HG03565 (cell line): ENCODE data around the gene TTC23L.
"Not testable (repeated sequence)": the region's sequence is repeated elsewhere in the genome, so short reads cannot be mapped to it uniquely, and the experiment has no call there.

ENCODE experiments used
- ATAC-seq: cut with Tn5 transposase; IDR thresholded peaks from one replicate; pipeline ENCODE4 v1.9.1; 2021; ENCODE audit warnings: mild to moderate bottlenecking, moderate library complexity; ENCODE audit not compliant: unreplicated experiment

TTC23L gene, protein sequence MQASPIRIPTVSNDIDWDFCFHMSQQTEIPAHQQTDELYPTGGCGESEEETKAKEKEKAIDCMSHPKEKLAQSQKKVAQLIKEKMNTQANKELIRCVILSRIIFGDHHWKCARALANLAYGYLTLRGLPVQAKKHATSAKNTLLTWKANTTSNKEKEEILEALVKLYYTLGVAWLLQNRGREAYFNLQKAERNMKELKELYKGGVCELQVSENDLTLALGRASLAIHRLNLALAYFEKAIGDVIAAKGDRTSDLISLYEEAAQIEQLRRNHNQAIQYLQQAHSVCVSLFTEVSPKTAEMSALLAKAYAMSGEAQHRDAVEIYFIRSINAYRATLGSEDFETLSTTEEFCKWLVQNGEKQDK

DNA sequence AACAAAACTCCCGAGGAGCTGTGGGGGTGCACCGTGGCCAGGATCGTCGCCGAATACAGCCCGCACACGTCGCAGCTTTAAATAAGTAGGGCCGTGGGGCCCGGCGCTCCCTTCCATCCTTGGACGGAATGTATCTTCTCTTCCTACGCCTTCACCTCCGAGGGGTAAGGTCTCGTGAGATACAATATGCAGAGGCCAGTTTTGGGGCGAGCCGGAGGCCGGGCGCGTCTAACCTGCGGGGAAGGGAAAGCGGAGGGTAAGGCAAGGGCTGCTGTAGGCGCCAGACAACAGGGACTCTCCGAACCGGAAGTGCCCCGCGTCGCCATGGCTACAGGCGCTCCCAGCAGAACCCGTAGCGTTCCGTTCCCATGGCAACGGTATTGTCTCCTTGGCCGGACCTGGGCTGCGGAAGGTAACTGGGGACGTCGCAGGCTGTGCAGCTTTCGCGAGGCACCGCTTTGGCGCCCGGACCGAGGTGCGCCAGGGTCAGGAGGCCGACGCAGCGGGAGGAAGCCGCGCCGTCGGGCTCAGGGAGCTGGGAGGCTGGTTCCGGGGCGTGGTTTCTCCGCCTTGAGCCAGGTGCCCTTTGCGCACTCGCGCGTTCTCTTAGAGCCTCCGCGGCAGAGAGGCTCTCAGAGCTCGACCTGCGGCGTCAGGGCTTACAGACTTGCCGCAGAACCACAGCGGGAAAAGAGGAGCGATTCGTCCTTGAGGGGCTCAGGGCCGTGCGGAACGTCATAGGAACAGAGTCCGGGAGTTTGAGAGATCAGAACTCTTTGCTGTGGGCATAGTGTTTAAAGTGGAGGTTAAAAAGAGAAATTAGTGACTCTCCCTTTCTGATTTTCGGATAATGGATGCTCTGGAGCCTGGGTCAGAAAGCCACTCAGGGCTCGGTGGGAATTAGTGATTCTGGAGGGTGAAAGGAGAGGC, at the start of gene TTC23L:
TSS of gene TTC23L (plus strand) at position 380 of the 930 bp plus-strand sequence. CDS start 1,508 bp downstream, outside the sequence.
- peak; percentile 98 for ATAC-seq

DNA sequence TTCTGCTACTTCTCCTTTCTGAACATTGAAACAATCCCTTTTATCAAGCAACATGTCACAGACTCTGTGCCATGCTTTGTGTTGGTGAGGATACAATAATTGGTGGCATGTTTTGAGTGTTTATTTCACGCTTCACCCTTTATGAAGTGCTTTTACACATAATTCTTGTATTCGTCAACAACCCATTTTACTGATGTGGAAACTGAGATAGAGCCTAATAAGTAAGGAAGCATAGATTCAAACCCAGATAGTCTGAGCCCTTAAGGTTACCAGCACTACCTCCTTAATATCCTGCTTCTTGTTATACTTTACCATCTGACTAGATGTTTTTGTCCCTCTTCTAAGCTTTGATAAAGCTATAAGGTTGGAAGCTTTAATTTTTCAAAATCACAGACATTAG, 49.3 kb upstream of the TTC23L start:
- ATAC-seq = no peak

DNA sequence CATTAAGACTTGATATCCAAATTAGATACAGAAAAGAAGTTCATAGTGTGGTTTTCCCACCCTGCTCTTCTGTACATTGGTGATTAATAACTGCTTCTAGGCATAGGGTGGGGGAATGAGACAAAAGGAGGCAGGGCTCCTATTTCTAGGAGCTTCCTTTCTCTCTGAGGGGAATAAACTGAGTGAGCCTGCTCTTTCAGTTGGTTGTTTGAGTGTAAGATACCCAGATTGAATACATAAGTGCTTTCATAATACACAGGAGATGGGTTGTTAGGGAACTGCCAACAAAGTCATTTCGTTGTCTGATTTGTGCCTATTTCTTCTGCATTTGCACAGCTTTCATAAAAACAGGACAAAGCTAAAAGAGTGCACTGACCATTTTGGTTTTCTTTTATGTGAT, 48.9 kb upstream of the TTC23L start:
- no peak for ATAC-seq

DNA sequence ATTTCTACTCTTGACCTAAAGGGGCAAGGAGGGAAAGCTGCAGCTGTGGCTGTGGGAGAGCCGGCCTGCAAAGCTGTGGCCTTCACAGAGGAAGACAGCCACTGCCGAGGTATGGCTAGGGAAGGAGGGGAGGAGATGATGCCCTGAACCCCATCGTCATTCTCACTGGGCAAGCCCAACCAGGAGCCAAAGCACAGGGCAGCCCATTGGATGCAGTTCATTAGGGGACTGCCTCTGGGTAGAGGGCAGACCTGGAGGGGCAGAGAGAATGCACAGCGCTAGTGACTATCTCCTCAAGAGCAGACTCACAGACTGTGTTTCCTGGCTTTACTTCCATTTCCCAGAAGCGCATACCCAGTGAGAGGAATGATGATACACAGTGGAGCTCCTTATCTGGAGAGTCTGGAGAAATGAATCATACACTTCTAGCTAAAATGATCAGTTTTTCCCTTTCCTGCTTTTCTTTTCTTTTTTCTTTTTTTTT, 47.2 kb upstream of the TTC23L start:
- no peak for ATAC-seq

DNA sequence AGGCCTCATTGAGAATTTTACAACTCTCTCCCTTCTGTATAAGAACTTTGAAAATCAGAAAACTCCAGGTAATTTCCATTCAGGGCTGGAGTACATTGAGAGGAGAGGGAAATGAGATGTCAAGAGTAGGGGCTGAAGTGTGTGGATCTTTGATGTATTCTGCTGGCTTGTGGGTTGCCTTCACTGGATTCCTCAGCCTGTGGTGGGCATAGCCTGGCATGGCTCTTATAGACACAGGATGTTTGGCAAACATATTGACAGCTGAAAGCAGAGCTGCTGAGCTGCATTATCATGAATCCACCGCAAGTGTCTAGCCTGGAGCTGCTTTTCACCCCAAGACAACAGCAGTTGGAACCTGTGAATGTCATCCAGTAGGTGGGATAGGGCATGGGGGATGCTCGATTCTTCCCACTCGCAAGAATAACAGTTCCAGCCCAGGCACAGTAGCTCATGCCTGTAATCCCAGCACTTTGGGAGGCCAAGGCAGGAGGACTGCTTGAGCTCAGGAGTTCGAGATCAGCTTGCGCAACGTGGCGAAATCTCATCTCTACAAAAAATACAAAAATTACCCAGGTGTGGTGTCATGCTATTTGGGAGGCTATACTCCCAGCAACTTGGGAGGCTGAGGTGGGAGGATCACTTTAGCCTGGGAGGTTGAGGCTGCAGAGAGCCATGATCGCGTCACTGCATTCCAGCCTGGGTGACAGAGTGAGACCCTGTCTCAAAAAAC, 36.0 kb upstream of the TTC23L start:
- ATAC-seq = no peak

DNA sequence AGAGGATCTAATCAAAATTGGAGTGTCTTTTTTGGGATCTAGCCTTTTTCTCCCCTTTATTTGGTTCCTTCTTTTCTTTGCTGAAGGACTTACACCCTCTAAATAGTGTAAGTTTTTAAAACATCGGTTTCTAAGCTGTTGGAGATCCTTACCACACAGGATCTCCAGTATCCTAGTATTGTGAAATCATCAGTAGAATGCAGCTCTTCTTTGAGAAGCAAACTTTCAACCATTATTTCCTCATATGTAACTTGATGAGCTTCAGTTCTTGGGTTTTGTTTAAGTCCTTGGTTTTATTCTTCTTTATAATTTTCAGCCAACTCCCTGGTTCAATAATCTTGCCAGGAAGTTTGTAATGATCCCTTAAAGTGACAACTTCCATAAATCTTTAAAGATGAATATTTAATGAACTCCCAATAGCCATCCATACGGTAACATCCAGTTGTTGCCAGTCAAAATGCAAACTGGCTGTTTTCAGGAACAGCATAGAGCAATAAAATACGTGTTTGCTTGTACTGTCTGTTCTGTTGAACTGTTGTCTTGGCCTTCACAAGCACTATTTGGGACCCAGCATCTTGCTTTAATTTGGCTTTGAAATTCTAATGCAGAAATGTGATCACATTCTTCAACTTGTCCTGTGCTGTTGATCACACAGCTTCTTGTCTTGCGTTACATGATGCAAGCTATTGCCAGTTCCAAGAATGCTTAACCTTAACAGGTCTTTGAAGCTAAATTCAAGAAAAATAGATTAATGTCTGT, 34.8 kb upstream of the TTC23L start:
- ATAC-seq = no peak

DNA sequence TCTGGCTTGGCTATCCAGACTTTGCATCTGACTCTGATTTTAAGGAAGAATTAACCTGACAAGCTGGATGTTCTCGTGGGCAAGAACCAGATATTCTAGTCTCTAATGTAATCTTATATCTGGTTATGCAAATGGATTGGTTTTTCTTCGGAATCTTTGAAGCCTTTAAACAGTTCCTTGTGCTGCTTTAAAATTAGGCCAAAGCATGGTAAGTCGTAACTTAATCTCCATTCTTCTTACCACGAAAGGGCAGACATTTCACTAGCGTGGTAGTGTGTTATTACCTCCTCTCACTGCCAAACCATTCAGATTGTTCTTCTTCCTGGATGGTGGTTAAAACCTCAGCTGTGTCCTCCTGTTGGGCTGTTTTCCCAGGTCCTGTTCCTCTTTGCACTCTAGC, 34.1 kb upstream of the TTC23L start:
- no peak for ATAC-seq

DNA sequence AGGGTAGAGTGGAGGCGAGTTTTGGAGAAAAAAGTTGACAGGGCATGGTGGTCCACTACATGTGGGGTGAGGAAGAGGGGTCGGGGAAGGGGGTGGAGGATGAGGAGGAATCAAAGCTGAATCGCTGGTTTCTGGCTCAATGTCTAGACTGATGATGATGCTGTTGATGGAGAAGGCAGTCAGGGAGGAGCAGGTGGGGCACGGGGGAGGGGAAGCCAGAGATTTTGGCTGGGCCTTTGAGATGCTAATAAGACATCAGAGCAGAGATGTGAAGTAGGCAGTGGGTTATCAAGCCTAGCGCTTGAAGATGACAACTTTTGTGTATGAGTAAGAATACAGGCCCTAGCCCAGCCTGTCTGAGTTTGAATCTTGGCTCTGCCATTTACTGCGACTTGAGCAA, 32.4 kb upstream of the TTC23L start:
- no peak for ATAC-seq

DNA sequence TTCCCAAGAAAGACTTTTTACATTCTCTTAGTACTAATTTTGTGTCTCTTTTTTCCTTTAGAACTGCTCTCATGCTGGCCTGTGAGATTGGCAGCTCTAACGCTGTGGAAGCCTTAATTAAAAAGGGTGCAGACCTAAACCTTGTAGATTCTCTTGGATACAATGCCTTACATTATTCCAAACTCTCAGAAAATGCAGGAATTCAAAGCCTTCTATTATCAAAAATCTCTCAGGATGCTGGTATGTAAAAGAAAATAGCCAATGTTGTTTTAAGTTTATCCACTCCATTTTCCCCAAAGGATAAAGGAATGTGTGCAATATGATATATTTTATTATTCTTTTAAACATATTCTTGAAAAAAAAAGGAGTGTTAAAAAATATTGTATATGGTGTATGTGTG, 27.3 kb upstream of the TTC23L start:
- ATAC-seq = no peak

DNA sequence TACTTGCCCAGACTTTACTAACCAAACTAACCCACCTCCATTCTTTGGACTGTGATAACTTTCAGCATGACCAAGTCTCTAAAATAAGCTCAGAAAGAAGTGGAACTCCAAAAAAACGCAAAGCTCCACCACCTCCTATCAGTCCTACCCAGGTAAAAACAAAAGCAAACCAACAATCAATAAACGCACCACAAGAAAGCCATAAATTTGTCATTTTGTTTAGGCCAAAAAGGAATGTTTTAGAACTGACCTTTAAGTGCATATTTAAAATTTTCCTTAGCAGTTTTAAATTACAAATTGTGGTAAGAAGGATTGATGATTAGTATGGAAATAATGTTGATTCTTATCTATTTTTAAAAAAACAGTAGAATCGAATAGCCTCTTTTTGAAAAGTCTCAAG, 25.5 kb upstream of the TTC23L start:
- no peak for ATAC-seq

DNA sequence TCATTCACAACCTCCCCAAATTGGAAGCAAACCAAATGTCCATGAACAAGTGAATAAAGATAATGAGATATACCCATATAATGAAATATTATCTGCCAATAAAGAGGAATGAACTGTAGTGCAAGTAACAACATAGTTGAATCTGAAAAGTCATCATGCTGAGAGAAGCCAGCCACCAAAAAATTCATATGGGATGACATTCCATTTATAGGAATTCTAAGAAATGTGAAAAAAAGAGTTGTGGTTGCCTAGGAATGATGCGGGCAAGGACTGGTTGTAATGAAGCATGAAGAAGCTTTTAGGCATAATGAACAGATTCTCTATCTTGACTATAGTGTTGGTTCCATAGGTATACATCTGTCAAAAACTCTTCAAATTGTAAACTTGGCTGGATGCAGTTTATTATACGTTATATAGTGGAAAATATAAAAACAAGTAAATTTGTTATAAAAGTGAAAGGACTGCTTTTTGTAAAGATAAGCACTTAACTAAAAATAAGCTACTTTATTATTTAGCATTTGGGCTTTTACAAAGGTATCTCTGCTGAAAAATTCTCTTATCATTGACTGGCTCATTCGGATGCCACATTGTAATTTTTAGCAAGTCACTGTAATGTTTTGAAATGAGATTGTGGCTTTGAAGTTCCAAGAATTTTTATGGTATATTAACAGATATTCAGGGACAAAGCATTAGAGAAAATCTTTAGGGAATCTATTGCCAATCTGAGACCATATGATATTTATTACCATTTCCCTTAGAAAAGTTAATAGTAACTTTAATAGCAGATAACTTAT, 21.2 kb upstream of the TTC23L start:
- no peak for ATAC-seq

DNA sequence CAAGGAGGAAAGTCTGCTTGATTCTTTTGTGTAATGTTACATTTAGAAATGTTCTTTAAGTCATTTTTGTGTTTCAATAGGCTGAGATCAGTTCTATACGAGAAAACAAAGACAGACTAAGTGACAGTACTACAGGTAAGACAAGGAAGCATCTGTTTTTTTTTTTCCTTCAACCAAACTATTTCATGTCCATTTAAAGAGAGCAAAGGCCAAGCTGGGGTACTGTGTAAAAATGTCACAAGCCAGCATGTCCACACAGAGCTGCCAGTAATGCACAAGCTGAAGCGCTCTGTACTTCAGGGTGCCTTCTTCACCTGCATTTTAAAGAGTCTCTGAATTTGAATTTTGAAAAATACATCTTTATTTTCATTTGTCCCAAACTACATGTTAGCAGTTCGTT, 20.2 kb upstream of the TTC23L start:
- ATAC-seq = no peak

DNA sequence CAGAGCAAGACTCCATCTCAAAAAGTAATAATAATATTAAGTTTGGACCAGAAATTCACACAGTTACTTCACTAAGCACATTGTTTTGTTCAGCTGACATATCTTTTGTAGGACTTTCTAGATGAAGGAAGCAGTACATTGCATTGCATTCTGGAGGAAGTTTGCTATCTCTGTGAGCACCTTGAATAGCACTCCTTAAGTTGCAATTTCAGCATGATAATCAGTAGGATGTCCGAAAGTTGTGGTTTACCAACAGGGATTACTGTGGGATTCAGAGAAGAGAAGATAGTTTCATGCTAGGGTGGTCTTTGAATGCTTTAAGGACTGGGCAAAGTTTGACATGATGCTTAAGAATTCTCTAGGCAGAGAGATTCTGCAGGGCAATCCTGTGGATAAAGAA, 18.4 kb upstream of the TTC23L start:
- ATAC-seq = no peak

DNA sequence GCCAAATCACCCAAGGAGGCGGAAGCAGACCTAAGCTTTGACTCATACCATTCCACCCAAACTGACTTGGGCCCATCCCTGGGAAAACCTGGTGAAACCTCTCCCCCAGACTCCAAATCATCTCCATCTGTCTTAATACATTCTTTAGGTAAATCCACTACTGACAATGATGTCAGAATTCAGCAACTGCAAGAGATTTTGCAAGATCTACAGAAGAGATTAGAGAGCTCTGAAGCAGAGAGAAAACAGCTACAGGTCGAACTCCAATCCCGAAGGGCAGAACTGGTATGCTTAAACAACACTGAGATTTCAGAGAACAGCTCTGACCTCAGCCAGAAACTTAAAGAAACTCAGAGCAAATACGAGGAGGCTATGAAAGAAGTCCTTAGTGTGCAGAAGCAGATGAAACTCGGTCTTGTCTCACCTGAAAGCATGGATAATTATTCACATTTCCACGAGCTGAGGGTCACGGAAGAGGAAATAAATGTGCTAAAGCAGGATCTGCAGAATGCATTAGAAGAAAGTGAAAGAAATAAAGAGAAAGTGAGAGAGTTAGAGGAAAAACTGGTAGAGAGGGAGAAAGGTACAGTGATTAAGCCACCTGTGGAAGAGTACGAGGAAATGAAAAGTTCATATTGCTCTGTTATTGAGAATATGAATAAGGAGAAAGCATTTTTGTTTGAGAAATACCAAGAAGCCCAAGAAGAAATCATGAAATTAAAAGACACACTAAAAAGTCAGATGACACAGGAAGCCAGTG, 15.8 kb upstream of the TTC23L start:
- ATAC-seq = no peak

DNA sequence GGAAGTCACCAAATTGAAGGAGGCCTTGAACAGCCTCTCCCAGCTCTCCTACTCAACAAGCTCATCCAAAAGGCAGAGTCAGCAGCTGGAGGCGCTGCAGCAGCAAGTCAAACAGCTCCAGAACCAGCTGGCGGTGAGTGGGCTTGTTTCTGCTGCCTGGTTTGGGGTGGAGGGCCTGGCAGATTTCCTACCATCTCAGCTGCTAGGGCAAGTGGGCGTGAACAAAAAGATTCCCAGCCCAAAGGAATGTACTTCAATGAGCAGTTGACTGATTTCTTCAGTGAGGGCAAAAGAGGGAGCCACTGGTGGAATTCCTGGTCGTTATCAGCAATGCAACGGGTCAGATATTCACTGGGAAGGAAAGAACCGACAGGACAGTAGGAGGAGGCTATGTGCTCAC, 12.6 kb upstream of the TTC23L start:
- no peak for ATAC-seq

DNA sequence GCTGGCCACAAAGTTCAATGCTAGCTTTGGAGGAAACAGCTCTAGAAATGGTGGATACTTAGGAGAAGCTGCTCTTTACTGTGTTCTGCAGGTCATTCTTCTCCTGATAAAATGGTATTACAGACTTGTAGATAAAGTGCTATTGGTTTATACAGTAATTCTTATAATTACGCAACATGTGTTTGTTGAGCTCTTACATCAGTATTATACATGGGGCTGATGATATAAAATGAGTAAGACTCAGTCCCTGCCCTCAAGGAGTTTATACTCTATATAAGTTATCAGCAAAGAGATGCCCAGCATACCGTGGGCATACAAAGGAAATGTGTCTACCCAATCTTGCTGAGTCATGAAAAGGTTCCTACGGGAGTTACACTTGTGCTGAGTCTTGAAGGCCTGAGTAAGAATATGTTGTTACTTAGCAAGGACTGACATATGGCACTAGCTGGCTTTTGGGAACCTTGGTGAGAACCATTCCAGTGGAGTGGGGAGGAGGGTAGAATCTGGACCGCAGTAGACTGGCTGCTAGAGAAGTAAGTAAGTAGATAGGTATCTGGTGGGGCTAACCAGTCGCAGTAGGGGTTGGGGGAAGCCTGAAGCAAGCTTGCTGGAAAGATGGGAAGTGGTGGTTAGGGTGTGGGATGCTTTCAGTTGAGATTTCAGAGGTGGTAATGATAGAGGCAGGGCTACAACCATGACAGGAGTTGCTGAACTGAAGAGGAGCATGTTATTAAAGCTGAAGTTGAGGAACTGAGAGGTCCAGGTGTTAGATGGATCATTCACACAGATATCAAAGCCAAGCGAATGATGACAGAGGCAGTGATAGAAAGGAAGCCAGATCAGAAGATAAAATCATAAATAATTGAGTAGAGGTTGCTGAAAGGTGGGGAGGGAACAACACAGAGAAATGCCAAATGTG, 11.1 kb upstream of the TTC23L start:
- no peak for ATAC-seq

DNA sequence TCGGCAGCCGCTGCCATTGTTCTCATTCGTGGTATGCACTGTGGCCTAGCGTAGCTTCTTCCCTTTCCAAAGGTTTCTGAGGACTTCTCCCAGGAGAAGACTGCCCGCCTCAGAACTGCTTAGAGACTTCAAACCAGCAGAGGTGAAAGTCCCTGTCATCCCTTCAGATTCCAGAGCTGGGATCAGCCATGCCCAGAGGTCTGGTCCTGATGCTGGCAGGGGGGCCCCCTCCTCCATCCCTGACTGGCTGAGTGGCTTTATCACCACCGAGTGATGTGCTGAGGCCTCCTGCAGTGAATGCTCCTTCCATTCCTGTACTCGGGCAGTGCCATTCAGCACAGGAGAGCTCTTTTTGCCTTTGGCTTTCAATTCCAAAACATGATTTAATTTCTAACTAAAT, 8.1 kb upstream of the TTC23L start:
- ATAC-seq = not testable (repeated sequence)

DNA sequence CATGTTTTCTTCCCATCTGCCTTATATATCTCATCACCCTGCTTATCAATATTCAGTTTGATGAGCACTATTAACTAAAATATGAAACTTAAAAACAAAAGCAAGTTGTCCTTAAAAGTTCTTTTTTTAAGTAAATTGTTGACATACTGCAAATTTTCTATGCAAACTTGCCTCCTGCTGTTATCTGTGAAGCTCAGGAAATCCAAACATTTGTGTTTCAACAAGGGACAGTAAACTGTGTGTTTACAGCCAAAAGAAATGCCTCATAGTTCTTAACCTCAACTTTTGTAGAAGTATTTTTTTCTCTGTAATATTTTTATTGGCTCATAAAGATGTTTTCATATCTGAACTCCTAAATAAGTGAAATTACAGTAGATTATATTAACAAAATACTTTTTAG, 7.7 kb upstream of the TTC23L start:
- no peak for ATAC-seq
